Endothelial cell of umbilical vein (primary cell): Measurements from ENCODE around the gene SVIP. TPM values are rescaled to one million over a fixed set of nuclear protein-coding genes. Genes with fewer than 3 reads are reported as not detected.

Source experiments
- BruUV-seq: library from RNA; stranded (reverse); fragments of 400-500 nt; replicated peaks from 2 replicates; lab custom pipeline; 2021; lab: Mats Ljungman, UMichigan
- CTCF ChIA-PET: fragments of 300-600, 350-600 bp; sonication (Branson Sonifier 250); formaldehyde crosslinking; loops from one replicate; lab custom pipeline; 2021; ENCODE audit warnings: antibody characterized with exemption, inconsistent platforms; lab: Charles Lee
- POLR2A ChIA-PET: fragments of 300-600, 350-600 bp; sonication (Branson Sonifier 250); formaldehyde crosslinking; loops from one replicate; lab custom pipeline; 2021; ENCODE audit warnings: antibody characterized with exemption, inconsistent platforms; lab: Charles Lee
- DNase-seq: peaks from one replicate; pipeline ENCODE4 v3.0.0-alpha.2; 2011; ENCODE audit warnings: low read depth, low spot score
- FAIRE-seq: peaks from 2 replicates; lab custom pipeline; 2011; peaks lifted over from hg19 to GRCh38; lab: Jason Lieb, UNC
- H2AFZ ChIP-seq: 2 replicates; pipeline ENCODE4 v1.6.0; 2012; ENCODE audit warnings: low read depth, low read length, control low read depth, inconsistent platforms
- H3K27ac ChIP-seq: 2 replicates; pipeline ENCODE4 v1.5.1; 2011; ENCODE audit warnings: low read depth, mild to moderate bottlenecking, control low read depth, low read length, moderate library complexity; ENCODE audit not compliant: insufficient read depth
- H3K27me3 ChIP-seq, 2 experiments: 2 replicates each; pipeline versions ENCODE4 v1.6.0 to v1.6.1; 2011; ENCODE audit warnings: low read length in 2 of 2, mixed read lengths in 1 of 2; ENCODE audit not compliant: control insufficient read depth in 2 of 2, insufficient read depth in 2 of 2
- H3K36me3 ChIP-seq, 2 experiments: 2 replicates in 1 of 2; 3 replicates in 1 of 2; pipeline ENCODE4 v1.5.1; 2011; ENCODE audit warnings: low read length in 2 of 2, mild to moderate bottlenecking in 1 of 2, moderate library complexity in 1 of 2; ENCODE audit not compliant: control insufficient read depth in 2 of 2, insufficient read depth in 2 of 2; ENCODE audit errors: extremely low read depth in 1 of 2
- H3K4me1 ChIP-seq: 3 replicates; pipeline ENCODE4 v1.5.1; 2011; ENCODE audit warnings: mild to moderate bottlenecking, low read length; ENCODE audit not compliant: control insufficient read depth, insufficient read depth; ENCODE audit errors: extremely low read depth
- H3K4me2 ChIP-seq: 2 replicates; pipeline ENCODE4 v1.6.1; 2011; ENCODE audit warnings: low read length, control low read depth, mixed read lengths; ENCODE audit not compliant: insufficient read depth
- H3K4me3 ChIP-seq, 3 experiments: fragments of 200-600 bp in 1 of 3; sonication (generic), shearing (Covaris generic) in 1 of 3; replicated peaks in 1 of 3; 2 replicates each; pipeline ENCODE4 v1.5.1; 2011 to 2016; ENCODE audit warnings: control low read depth in 3 of 3, low read length in 3 of 3, mild to moderate bottlenecking in 2 of 3, inconsistent platforms in 1 of 3, low read depth in 1 of 3, moderate library complexity in 1 of 3; ENCODE audit not compliant: insufficient read depth in 1 of 3
- H3K79me2 ChIP-seq: 2 replicates; pipeline ENCODE4 v1.6.0; 2012; ENCODE audit warnings: low read length, inconsistent platforms; ENCODE audit not compliant: control insufficient read depth, insufficient read depth
- H3K9ac ChIP-seq: replicated peaks from 2 replicates; pipeline ENCODE3; 2011; ENCODE audit warnings: low read length, control low read depth; ENCODE audit not compliant: insufficient read depth; ENCODE audit errors: extremely low read depth
- H3K9me1 ChIP-seq: replicated peaks from 3 replicates; pipeline ENCODE4 v1.6.0; 2011; ENCODE audit warnings: mild to moderate bottlenecking, low read length; ENCODE audit not compliant: control insufficient read depth, insufficient read depth; ENCODE audit errors: extremely low read depth
- H3K9me3 ChIP-seq: replicated peaks from 2 replicates; pipeline ENCODE4 v1.5.1; 2012; ENCODE audit warnings: low read length, inconsistent platforms; ENCODE audit not compliant: control insufficient read depth, insufficient read depth
- H4K20me1 ChIP-seq: replicated peaks from 2 replicates; pipeline ENCODE3; 2011; ENCODE audit warnings: mild to moderate bottlenecking, low read length; ENCODE audit not compliant: control insufficient read depth, insufficient read depth; ENCODE audit errors: extremely low read depth
- CTCF ChIP-seq, 2 donors: IDR thresholded peaks; 1 replicate in 1 of 2; 2 replicates in 1 of 2; pipeline ENCODE4 v1.5.1; 2011; ENCODE audit warnings: low read length in 2 of 2, mild to moderate bottlenecking in 2 of 2, moderate library complexity in 2 of 2, control low read depth in 1 of 2, inconsistent platforms in 1 of 2, low read depth in 1 of 2; ENCODE audit not compliant: insufficient read depth in 1 of 2; ENCODE audit errors: extremely low read depth in 1 of 2
- EZH2 ChIP-seq: IDR thresholded peaks from 2 replicates; pipeline ENCODE4 v1.6.1; 2012; ENCODE audit warnings: borderline replicate concordance, low read depth, mild to moderate bottlenecking, moderate library complexity, low read length, inconsistent platforms; ENCODE audit not compliant: severe bottlenecking
- FOS ChIP-seq: IDR thresholded peaks from 2 replicates; pipeline ENCODE4 v1.6.1; 2011; ENCODE audit warnings: mild to moderate bottlenecking, low read length, moderate library complexity, borderline replicate concordance; ENCODE audit not compliant: insufficient read depth
- MAX ChIP-seq: IDR thresholded peaks from 2 replicates; pipeline ENCODE4 v1.6.1; 2011; ENCODE audit not compliant: insufficient read depth, insufficient read length
- POLR2A ChIP-seq: IDR thresholded peaks from 2 replicates; pipeline ENCODE4 v1.6.1; 2012; ENCODE audit warnings: low read depth, mild to moderate bottlenecking, control low read depth, low read length
- POLR2AphosphoS5 ChIP-seq: IDR thresholded peaks from 2 replicates; pipeline ENCODE4 v1.6.1; 2012; ENCODE audit warnings: low read depth, mild to moderate bottlenecking, control low read depth, low read length, moderate library complexity; ENCODE audit not compliant: insufficient read depth
- dilution Hi-C: fragments of 300-500 bp; cut with MboI; formaldehyde crosslinking; loops from one replicate; pipeline ENCODE4 v1.15.0; 2019; ENCODE audit warnings: low sequenced_read_pairs; ENCODE audit not compliant: extremely low pct_ligation_motif_present
- intact Hi-C: fragments of 100-400 bp; cut with micrococcal nuclease; formaldehyde crosslinking; loops from one replicate; pipeline ENCODE4 v1.10.0; 2022
- polyA plus RNA-seq, 4 experiments: library from polyadenylated mRNA; depleted of rRNA in 3 of 4; stranded (reverse) in 3 of 4; unstranded in 1 of 4; fragments of >200 nt; gene quantifications; 2 replicates each; pipeline versions ENCODE4 v1.2.1 to v1.2.3, GENCODE V29; 2011 to 2012; ENCODE audit warnings: missing spikeins in 1 of 4
- total RNA-seq: library from RNA; stranded (reverse); gene quantifications from 2 replicates; pipeline ENCODE4 v1.2.3, GENCODE V29; 2021

The SVIP gene
- total and polyA plus RNA-seq, 2 donors (not counting 3 experiments of a cell fraction or from before 2014, with no cell fraction given) = 4.6 to 69.5 TPM

- CTCF ChIA-PET = no interaction called here
- no peak overlapping the region for H3K4me2 ChIP-seq
- H3K9me1 ChIP-seq = no peaks in the 10 kb centered on the region
- H3K27me3 ChIP-seq = no peaks in the 10 kb centered on the region
- intact Hi-C loops = no loop called here
- POLR2A ChIA-PET = no interaction called here
- H4K20me1 ChIP-seq = no peaks in the 10 kb centered on the region
- dilution Hi-C loops = no loop called here
- BruUV-seq = no TSS peak
- no peaks in the 10 kb centered on the region for H3K36me3 ChIP-seq
- no peak overlapping the region for H3K9ac ChIP-seq
- no peaks in the 10 kb centered on the region for H3K9me3 ChIP-seq
- TF ChIP-seq CTCF (IDR thresholded peaks at IDR 0.05; ENCODE audit: extremely low read depth in 1 of 2, insufficient read depth in 1 of 2, low read depth in 1 of 2, low read length in 2 of 2) (no peak), POLR2A (no peak), EZH2 (no peak), FOS (no peak), POLR2AphosphoS5 (no peak), MAX (no peak)
- DNase-seq (no peak), FAIRE-seq (no peak)
- peaks cover 15% of the 10 kb centered on the region for H3K4me1 ChIP-seq
- no peaks in the 10 kb centered on the region for H3K79me2 ChIP-seq
- no peak overlapping the region for H3K4me3 ChIP-seq
- no peak overlapping the region for H2AFZ ChIP-seq
- no peak overlapping the region for H3K27ac ChIP-seq
These were observed 26.7 kb downstream of the SVIP start for GRCh38 chr11:22802861-22803260.

GRCh38 chr11:22800482-22800881 lies 29.1 kb downstream of the SVIP start:
- Histone ChIP-seq H3K27me3 (no peaks in the 10 kb centered on the region), H3K79me2 (no peaks in the 10 kb centered on the region), H3K27ac (no peak overlapping the region), H2AFZ (no peak overlapping the region), H3K9me1 (no peaks in the 10 kb centered on the region), H3K9ac (no peak overlapping the region), H3K4me2 (no peak overlapping the region), H3K9me3 (no peaks in the 10 kb centered on the region), H3K4me3 (no peak overlapping the region), H4K20me1 (no peaks in the 10 kb centered on the region), H3K4me1 (peaks cover 5% of the 10 kb centered on the region), H3K36me3 (no peaks in the 10 kb centered on the region)
- DNase-seq (no peak), FAIRE-seq (no peak)
- dilution Hi-C loops (no loop called here), intact Hi-C loops (no loop called here)
- BruUV-seq = no TSS peak
- no peak for TF ChIP-seq POLR2A
- POLR2A ChIA-PET = no interaction called here
- CTCF ChIA-PET = interaction anchor here (1.5 to 5.4 kb wide), 3 partner anchors 9 to 29 kb away, joined by 4 to 39 read pairs (median 5); partner anchors contain the start of gene SVIP
